ENCODE measurements around the gene SVBP.

DNA sequence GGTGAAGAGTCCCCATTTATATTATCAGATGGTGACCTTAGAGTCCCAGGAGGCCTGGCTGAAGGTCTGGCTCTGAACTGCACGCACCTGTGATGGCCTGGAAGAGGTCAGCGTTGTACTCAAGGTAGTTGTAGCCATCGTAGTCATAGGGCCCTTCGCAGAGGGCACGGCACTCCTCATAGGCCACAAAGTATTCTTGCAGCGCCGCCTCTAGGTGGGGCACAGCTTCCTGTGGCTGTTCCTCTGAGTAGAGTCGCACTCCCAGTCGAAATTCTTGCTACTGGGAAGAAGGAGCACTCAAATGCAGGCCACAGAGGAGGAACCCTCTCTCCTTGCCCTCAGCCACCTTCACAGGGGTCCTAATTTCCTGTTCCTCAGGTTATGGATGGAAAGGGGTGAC is 58.1 kb downstream of the SVBP start:
- TF ChIP-seq, protein P1, sequence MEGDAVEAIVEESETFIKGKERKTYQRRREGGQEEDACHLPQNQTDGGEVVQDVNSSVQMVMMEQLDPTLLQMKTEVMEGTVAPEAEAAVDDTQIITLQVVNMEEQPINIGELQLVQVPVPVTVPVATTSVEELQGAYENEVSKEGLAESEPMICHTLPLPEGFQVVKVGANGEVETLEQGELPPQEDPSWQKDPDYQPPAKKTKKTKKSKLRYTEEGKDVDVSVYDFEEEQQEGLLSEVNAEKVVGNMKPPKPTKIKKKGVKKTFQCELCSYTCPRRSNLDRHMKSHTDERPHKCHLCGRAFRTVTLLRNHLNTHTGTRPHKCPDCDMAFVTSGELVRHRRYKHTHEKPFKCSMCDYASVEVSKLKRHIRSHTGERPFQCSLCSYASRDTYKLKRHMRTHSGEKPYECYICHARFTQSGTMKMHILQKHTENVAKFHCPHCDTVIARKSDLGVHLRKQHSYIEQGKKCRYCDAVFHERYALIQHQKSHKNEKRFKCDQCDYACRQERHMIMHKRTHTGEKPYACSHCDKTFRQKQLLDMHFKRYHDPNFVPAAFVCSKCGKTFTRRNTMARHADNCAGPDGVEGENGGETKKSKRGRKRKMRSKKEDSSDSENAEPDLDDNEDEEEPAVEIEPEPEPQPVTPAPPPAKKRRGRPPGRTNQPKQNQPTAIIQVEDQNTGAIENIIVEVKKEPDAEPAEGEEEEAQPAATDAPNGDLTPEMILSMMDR (IDR thresholded peaks at IDR 0.05), result no peak
- TF ChIP-seq POLR2AphosphoS5 (IDR thresholded peaks at IDR 0.05), result no peak
- TF ChIP-seq POLR2A (IDR thresholded peaks at IDR 0.05; ENCODE audit: low read depth), result no peak
- no peak for TF ChIP-seq EP300 (IDR thresholded peaks at IDR 0.05)
